ENCODE data around the gene ADGRA1.

ADGRA1 gene

DNA sequence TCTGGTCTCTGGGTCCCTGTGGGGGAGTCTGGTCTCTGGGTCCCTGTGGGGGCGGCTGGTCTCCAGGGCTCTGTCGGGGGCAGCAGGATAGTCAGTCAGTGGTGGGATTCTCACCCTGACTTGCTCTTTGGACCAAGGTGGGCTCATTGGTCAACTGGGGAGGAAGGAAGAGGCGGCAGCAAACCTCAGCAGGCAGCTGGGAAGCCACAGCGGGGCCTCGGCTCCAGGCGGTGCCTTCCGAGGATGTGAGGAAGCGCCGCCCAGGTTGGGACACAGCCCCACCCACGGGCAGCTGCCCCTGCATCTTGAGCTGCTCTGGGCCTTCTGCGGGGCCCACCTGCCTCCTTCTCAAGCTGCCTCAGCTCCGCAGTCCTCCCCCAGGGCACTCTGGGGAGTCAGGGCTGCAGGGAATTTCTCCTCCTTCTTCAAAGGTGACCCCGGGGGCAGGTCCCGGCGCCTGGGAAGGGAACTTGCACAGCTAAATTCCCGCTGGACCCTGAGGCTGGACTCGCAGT lies 51.9 kb downstream of the ADGRA1 start:
- peak; percentile 61 for DNase-seq (ENCODE audit: low spot score)
- H3K4me3 ChIP-seq (ENCODE audit: severe bottlenecking), result no peak overlapping the region
- TF ChIP-seq, protein P1, sequence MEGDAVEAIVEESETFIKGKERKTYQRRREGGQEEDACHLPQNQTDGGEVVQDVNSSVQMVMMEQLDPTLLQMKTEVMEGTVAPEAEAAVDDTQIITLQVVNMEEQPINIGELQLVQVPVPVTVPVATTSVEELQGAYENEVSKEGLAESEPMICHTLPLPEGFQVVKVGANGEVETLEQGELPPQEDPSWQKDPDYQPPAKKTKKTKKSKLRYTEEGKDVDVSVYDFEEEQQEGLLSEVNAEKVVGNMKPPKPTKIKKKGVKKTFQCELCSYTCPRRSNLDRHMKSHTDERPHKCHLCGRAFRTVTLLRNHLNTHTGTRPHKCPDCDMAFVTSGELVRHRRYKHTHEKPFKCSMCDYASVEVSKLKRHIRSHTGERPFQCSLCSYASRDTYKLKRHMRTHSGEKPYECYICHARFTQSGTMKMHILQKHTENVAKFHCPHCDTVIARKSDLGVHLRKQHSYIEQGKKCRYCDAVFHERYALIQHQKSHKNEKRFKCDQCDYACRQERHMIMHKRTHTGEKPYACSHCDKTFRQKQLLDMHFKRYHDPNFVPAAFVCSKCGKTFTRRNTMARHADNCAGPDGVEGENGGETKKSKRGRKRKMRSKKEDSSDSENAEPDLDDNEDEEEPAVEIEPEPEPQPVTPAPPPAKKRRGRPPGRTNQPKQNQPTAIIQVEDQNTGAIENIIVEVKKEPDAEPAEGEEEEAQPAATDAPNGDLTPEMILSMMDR (IDR thresholded peaks at IDR 0.05; ENCODE audit: poor library complexity, severe bottlenecking), result no peak
- no peaks in the 10 kb centered on the region for H3K4me1 ChIP-seq (ENCODE audit: insufficient read depth, poor library complexity, severe bottlenecking)
- H3K27ac ChIP-seq (ENCODE audit: poor library complexity, severe bottlenecking), result no peak overlapping the region
- H3K36me3 ChIP-seq (ENCODE audit: low read depth), result no peaks in the 10 kb centered on the region
- peak; percentile 26; the same call in 1 of the 3 replicates for ATAC-seq (ENCODE audit: low read depth)
- no peaks in the 10 kb centered on the region for H3K9me3 ChIP-seq (ENCODE audit: severe bottlenecking)
- H3K27me3 ChIP-seq (ENCODE audit: insufficient read depth, poor library complexity, severe bottlenecking), result no peaks in the 10 kb centered on the region

- Histone ChIP-seq H3K27me3 (ENCODE audit: insufficient read depth, poor library complexity, severe bottlenecking) (no peaks in the 10 kb centered on the region), H3K4me3 (ENCODE audit: severe bottlenecking) (no peak overlapping the region), H3K36me3 (ENCODE audit: low read depth) (no peaks in the 10 kb centered on the region), H3K9me3 (ENCODE audit: severe bottlenecking) (no peaks in the 10 kb centered on the region), H3K4me1 (ENCODE audit: insufficient read depth, poor library complexity, severe bottlenecking) (no peaks in the 10 kb centered on the region), H3K27ac (ENCODE audit: poor library complexity, severe bottlenecking) (no peak overlapping the region)
- DNase-seq (ENCODE audit: low spot score) (peak; percentile 45), ATAC-seq (ENCODE audit: low read depth) (no peak)
- TF ChIP-seq, protein P1 (IDR thresholded peaks at IDR 0.05; ENCODE audit: poor library complexity, severe bottlenecking), result no peak
Observed at GRCh38 chr10:133140417-133141143, 52.9 kb downstream of the ADGRA1 start.

DNA sequence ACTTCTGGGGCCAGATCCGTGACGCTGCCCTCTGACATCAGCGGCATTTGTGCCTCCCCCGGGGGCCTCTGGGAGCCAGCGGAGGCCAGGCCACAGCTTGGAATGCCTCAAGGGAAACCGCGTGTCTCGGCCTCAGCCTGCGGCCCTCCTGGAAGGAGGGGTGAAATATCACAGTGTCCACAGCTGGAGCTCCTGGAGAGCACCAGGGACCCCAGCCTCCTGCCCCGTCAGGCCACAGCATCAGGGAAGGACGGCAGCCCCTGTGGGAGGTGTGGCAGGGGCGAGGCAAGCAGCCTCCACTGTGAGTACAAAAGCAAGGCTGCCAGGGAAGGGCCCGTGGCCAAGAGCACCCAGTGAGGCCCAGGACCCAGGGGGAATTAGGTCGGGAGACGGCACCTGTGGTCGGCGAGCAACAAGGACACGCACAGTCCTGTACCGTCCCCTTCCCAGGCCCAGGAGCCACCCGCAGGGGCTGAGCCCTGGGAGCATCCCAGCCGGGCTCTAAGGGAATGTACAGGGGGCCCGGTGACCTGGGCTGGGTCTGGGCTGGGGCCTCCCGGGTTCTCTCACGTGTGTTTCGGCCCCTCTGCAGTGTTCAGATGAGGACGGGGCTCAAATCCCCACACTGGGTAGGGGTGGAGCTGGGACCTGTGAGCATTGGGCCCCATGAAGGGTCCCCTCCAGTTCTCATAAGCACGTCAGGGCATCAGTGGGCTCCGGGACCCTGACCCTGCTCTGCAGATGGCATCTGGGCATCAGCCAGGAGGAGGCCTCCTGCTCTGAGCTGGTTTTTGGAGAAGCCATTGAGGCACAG lies 53.6 kb downstream of the ADGRA1 start:
- Histone ChIP-seq H3K27ac (ENCODE audit: poor library complexity, severe bottlenecking) (no peak overlapping the region), H3K27me3 (ENCODE audit: insufficient read depth, poor library complexity, severe bottlenecking) (no peaks in the 10 kb centered on the region), H3K9me3 (ENCODE audit: severe bottlenecking) (no peaks in the 10 kb centered on the region), H3K4me1 (ENCODE audit: insufficient read depth, poor library complexity, severe bottlenecking) (no peaks in the 10 kb centered on the region), H3K4me3 (ENCODE audit: severe bottlenecking) (no peak overlapping the region), H3K36me3 (ENCODE audit: low read depth) (no peaks in the 10 kb centered on the region)
- TF ChIP-seq, protein P1 (IDR thresholded peaks at IDR 0.05; ENCODE audit: poor library complexity, severe bottlenecking), result no peak
- DNase-seq (ENCODE audit: low spot score), result peak; percentile 47
- ATAC-seq (ENCODE audit: low read depth), result no peak

- ATAC-seq (ENCODE audit: low read depth) (no peak), DNase-seq (ENCODE audit: low spot score) (no peak)
- no peaks in the 10 kb centered on the region for H3K4me1 ChIP-seq (ENCODE audit: insufficient read depth, poor library complexity, severe bottlenecking)
- no peaks in the 10 kb centered on the region for H3K36me3 ChIP-seq (ENCODE audit: low read depth)
- H3K27me3 ChIP-seq (ENCODE audit: insufficient read depth, poor library complexity, severe bottlenecking), result no peaks in the 10 kb centered on the region
- H3K4me3 ChIP-seq (ENCODE audit: severe bottlenecking), result no peak overlapping the region
- TF ChIP-seq, protein P1 (IDR thresholded peaks at IDR 0.05; ENCODE audit: poor library complexity, severe bottlenecking), result no peak
- H3K27ac ChIP-seq (ENCODE audit: poor library complexity, severe bottlenecking), result no peak overlapping the region
- no peaks in the 10 kb centered on the region for H3K9me3 ChIP-seq (ENCODE audit: severe bottlenecking)
Observed at GRCh38 chr10:133141958-133142340, 54.2 kb downstream of the ADGRA1 start.
